Measurements from ENCODE around the gene SPIRE1.

DNA sequence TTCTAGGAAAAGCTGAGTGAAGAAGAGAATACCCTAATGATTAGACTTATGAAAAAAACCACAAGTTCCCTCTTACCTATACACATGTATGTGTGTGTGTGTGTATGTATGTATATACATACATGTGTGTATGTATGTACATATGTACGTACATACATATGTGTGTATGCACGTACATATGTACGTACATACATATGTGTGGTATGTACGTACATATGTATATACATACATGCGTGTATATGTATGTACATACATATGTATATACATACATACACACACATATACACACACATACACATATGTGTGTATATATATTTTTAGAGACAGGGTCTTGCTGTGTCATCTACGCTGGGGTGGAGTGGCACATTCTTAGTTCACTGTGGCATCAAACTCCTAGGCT lies 196.6 kb downstream of the SPIRE1 start:
- TF ChIP-seq, protein P1, sequence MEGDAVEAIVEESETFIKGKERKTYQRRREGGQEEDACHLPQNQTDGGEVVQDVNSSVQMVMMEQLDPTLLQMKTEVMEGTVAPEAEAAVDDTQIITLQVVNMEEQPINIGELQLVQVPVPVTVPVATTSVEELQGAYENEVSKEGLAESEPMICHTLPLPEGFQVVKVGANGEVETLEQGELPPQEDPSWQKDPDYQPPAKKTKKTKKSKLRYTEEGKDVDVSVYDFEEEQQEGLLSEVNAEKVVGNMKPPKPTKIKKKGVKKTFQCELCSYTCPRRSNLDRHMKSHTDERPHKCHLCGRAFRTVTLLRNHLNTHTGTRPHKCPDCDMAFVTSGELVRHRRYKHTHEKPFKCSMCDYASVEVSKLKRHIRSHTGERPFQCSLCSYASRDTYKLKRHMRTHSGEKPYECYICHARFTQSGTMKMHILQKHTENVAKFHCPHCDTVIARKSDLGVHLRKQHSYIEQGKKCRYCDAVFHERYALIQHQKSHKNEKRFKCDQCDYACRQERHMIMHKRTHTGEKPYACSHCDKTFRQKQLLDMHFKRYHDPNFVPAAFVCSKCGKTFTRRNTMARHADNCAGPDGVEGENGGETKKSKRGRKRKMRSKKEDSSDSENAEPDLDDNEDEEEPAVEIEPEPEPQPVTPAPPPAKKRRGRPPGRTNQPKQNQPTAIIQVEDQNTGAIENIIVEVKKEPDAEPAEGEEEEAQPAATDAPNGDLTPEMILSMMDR (conservative IDR thresholded peaks at IDR 0.05): no peak
- no peak for TF ChIP-seq ZFX (IDR thresholded peaks at IDR 0.05)

Measured in C4-2B (cell line).